Testis (tissue), 2 donors: ENCODE measurements around the gene GALR3.

Source experiments
- POLR2A ChIP-seq: fragments of 450-650 bp; IDR thresholded peaks from one replicate; pipeline ENCODE4 v1.6.1; 2017; ENCODE audit warnings: antibody characterized with exemption, mild to moderate bottlenecking, moderate library complexity
- TF ChIP-seq, protein P1 (sequence below), 3 experiments: fragments of 450-650 bp in 2 of 3; fragments of 200-600 bp in 1 of 3; sonication (generic) in 1 of 3; IDR thresholded peaks; one replicate each; pipeline ENCODE4 v1.5.1; 2016 to 2019; ENCODE audit warnings: antibody characterized with exemption in 3 of 3, mild to moderate bottlenecking in 2 of 3, moderate library complexity in 1 of 3

DNA sequence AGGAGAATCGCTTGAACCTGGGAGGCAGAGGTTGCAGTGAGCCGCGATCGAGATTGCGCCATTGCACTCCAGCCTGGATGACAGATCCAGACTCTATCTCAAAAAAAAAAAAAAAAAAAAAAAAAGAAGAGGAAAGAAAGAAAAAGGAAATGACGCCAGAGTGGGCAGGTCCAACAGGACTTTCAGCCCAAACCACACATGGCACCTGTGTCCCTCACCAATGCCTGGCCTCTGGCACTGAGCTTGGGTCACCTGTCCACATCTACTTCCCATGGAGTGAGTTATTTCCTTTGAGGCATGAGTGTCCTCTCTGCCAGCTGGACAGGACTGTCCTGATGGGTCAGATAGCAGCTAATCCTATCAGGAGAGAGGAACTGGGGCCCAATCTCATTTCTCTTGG lies 30.7 kb upstream of the GALR3 start:
- TF ChIP-seq, protein P1, sequence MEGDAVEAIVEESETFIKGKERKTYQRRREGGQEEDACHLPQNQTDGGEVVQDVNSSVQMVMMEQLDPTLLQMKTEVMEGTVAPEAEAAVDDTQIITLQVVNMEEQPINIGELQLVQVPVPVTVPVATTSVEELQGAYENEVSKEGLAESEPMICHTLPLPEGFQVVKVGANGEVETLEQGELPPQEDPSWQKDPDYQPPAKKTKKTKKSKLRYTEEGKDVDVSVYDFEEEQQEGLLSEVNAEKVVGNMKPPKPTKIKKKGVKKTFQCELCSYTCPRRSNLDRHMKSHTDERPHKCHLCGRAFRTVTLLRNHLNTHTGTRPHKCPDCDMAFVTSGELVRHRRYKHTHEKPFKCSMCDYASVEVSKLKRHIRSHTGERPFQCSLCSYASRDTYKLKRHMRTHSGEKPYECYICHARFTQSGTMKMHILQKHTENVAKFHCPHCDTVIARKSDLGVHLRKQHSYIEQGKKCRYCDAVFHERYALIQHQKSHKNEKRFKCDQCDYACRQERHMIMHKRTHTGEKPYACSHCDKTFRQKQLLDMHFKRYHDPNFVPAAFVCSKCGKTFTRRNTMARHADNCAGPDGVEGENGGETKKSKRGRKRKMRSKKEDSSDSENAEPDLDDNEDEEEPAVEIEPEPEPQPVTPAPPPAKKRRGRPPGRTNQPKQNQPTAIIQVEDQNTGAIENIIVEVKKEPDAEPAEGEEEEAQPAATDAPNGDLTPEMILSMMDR (IDR thresholded peaks at IDR 0.05) = no peak
- TF ChIP-seq POLR2A = no peak
